Trophoblast cell (in vitro differentiated cells and primary cell): ENCODE data around the gene NUDT3.

Experiments
- DNase-seq, 2 donors: peaks; one replicate each; pipeline ENCODE4 v3.0.0-alpha.2; 2016
- H2AFZ ChIP-seq: 2 replicates; pipeline ENCODE4 v1.6.1; 2013; ENCODE audit warnings: low read length, moderate library complexity, mild to moderate bottlenecking; ENCODE audit not compliant: insufficient read depth, poor library complexity
- H2AK5ac ChIP-seq: 2 replicates; pipeline ENCODE4 v1.6.1; 2013; ENCODE audit warnings: mild to moderate bottlenecking, low read length
- H2BK120ac ChIP-seq: 2 replicates; pipeline ENCODE4 v1.6.1; 2013; ENCODE audit warnings: low read length, mild to moderate bottlenecking, moderate library complexity; ENCODE audit not compliant: insufficient read depth, poor library complexity
- H2BK12ac ChIP-seq: 2 replicates; pipeline ENCODE4 v1.6.1; 2013; ENCODE audit warnings: mild to moderate bottlenecking, low read length, moderate library complexity
- H2BK5ac ChIP-seq: 2 replicates; pipeline ENCODE4 v1.6.1; 2013; ENCODE audit warnings: low read length, low read depth, moderate library complexity, mild to moderate bottlenecking; ENCODE audit not compliant: poor library complexity
- H3K14ac ChIP-seq: 2 replicates; pipeline ENCODE4 v1.6.1; 2013; ENCODE audit warnings: mild to moderate bottlenecking, low read length
- H3K18ac ChIP-seq: 2 replicates; pipeline ENCODE4 v1.6.1; 2013; ENCODE audit warnings: mild to moderate bottlenecking, low read length
- H3K23ac ChIP-seq: 2 replicates; pipeline ENCODE4 v1.6.1; 2013; ENCODE audit warnings: low read length
- H3K27ac ChIP-seq: 2 replicates; pipeline ENCODE4 v1.5.1; 2013; ENCODE audit warnings: low read depth, mild to moderate bottlenecking, inconsistent platforms, low read length, moderate library complexity
- H3K27me3 ChIP-seq: 2 replicates; pipeline ENCODE4 v1.6.1; 2013; ENCODE audit warnings: inconsistent platforms, mild to moderate bottlenecking, low read length, moderate library complexity; ENCODE audit not compliant: insufficient read depth
- H3K36me3 ChIP-seq, 2 experiments: 1 replicate in 1 of 2; 2 replicates in 1 of 2; pipeline ENCODE4 v1.6.1; 2013; ENCODE audit warnings: low read length in 2 of 2, mild to moderate bottlenecking in 2 of 2, moderate library complexity in 1 of 2; ENCODE audit not compliant: insufficient read depth in 2 of 2, control insufficient read depth in 1 of 2
- H3K4ac ChIP-seq: 2 replicates; pipeline ENCODE4 v1.6.1; 2013; ENCODE audit warnings: low read depth, mild to moderate bottlenecking, low read length, moderate library complexity
- H3K4me1 ChIP-seq, 2 experiments: 1 replicate in 1 of 2; 2 replicates in 1 of 2; pipeline ENCODE4 v1.6.1; 2013; ENCODE audit warnings: low read length in 2 of 2, mild to moderate bottlenecking in 2 of 2, moderate library complexity in 1 of 2; ENCODE audit not compliant: insufficient read depth in 2 of 2, control insufficient read depth in 1 of 2
- H3K4me2 ChIP-seq: 2 replicates; pipeline ENCODE4 v1.6.1; 2013; ENCODE audit warnings: inconsistent platforms, mild to moderate bottlenecking, low read length, moderate library complexity
- H3K4me3 ChIP-seq: 2 replicates; pipeline ENCODE4 v1.5.1; 2013; ENCODE audit warnings: mild to moderate bottlenecking, low read depth, low read length, inconsistent platforms
- H3K79me1 ChIP-seq: one replicate; pipeline ENCODE4 v1.6.1; 2013; ENCODE audit warnings: low read length
- H3K79me2 ChIP-seq: 2 replicates; pipeline ENCODE4 v1.6.1; 2013; ENCODE audit warnings: low read length, mild to moderate bottlenecking; ENCODE audit not compliant: control insufficient read depth, insufficient read depth, poor library complexity
- H3K9ac ChIP-seq: 2 replicates; pipeline ENCODE4 v1.6.1; 2013; ENCODE audit warnings: mild to moderate bottlenecking, low read length
- H3K9me3 ChIP-seq: 2 replicates; pipeline ENCODE4 v1.6.1; 2013; ENCODE audit warnings: low read depth, mild to moderate bottlenecking, control low read depth, inconsistent platforms, low read length; ENCODE audit not compliant: insufficient read depth
- H4K12ac ChIP-seq: 2 replicates; pipeline ENCODE4 v1.6.1; 2013; ENCODE audit warnings: low read depth, mild to moderate bottlenecking, low read length, moderate library complexity
- H4K8ac ChIP-seq: 2 replicates; pipeline ENCODE4 v1.6.1; 2013; ENCODE audit warnings: low read depth, mild to moderate bottlenecking, low read length, moderate library complexity
- H4K91ac ChIP-seq: one replicate; pipeline ENCODE4 v1.6.1; 2013; ENCODE audit warnings: low read depth, mild to moderate bottlenecking, low read length, moderate library complexity
- WGBS: extraction: QIAGEN DNeasy Blood & Tissue Kit; methylation state at CpG from one replicate; pipeline ENCODE4 v1.1.7; 2013; ENCODE audit warnings: missing lambda C conversion rate; ENCODE audit not compliant: insufficient read length, insufficient coverage; ENCODE audit errors: extremely low coverage; 5-methylcytosine and 5-hydroxymethylcytosine counted together

The NUDT3 gene

DNA sequence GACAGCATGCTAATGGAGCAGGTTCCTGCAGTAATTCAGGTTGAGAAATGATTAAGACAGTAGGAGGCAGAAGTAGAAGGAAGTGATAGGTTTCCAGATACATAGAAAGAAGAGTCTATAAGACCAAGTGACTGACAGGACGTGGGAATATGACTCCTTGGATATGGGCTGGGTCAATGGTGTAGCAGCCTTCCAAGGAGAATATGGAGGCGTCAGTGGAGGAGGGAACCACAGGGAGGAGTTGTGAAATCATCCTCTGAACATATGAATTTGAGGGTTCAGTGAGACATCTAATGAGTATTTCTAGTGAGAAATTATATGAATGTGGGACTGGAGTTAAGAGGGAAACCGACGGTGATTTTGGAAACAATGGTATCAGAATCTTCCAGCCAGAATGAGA, 43.3 kb downstream of the NUDT3 start:
- Histone ChIP-seq H3K36me3 (no peaks in the 10 kb centered on the region), H2BK12ac (no peak overlapping the region), H4K12ac (no peak overlapping the region), H3K4me3 (no peak overlapping the region), H4K91ac (no peak overlapping the region), H2BK5ac (no peak overlapping the region), H2BK120ac (no peak overlapping the region), H3K9me3 (no peaks in the 10 kb centered on the region), H3K4ac (no peak overlapping the region), H3K14ac (no peak overlapping the region), H3K27ac (no peak overlapping the region), H3K4me1 (no peaks in the 10 kb centered on the region), H3K79me1 (no peaks in the 10 kb centered on the region), H4K8ac (no peak overlapping the region), H3K4me2 (no peak overlapping the region), H3K9ac (no peak overlapping the region), H3K27me3 (no peaks in the 10 kb centered on the region), H3K18ac (no peak overlapping the region), H2AK5ac (no peak overlapping the region), H3K23ac (no peak overlapping the region), H3K79me2 (no peaks in the 10 kb centered on the region), H2AFZ (no peak overlapping the region)
- WGBS = no CpG with 5 or more reads among the region's 4 CpGs
- no peak for DNase-seq

DNA sequence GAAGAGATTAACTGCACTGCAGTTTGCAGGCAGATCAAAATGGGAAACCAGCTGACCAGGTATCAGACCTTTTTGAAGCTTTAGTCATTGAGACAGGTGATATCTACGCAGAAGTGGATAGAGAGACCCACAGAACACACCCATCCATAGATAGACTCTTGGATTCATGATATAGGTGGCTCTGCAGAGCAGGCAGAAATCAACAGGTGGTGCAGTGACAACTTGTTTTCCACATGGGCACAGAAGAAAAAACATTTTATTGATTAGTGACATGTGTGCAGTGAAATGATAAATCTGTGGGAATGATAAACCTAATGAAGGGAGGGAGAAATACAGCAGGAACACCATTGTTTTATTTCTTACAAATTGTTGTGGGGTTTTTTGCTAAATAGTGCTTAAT, 45.2 kb downstream of the NUDT3 start:
- no CpG with 5 or more reads among the region's 1 CpG for WGBS
- Histone ChIP-seq H3K79me2 (no peaks in the 10 kb centered on the region), H4K12ac (no peak overlapping the region), H4K8ac (no peak overlapping the region), H3K27ac (no peak overlapping the region), H3K9ac (no peak overlapping the region), H2BK12ac (no peak overlapping the region), H3K27me3 (no peaks in the 10 kb centered on the region), H2BK120ac (no peak overlapping the region), H3K4me2 (no peak overlapping the region), H3K23ac (no peak overlapping the region), H2BK5ac (no peak overlapping the region), H3K79me1 (no peaks in the 10 kb centered on the region), H3K4me3 (no peak overlapping the region), H3K4me1 (no peaks in the 10 kb centered on the region), H3K36me3 (no peaks in the 10 kb centered on the region), H2AFZ (no peak overlapping the region), H4K91ac (no peak overlapping the region), H2AK5ac (no peak overlapping the region), H3K14ac (no peak overlapping the region), H3K4ac (no peak overlapping the region), H3K9me3 (no peaks in the 10 kb centered on the region), H3K18ac (no peak overlapping the region)
- DNase-seq = no peak

DNA sequence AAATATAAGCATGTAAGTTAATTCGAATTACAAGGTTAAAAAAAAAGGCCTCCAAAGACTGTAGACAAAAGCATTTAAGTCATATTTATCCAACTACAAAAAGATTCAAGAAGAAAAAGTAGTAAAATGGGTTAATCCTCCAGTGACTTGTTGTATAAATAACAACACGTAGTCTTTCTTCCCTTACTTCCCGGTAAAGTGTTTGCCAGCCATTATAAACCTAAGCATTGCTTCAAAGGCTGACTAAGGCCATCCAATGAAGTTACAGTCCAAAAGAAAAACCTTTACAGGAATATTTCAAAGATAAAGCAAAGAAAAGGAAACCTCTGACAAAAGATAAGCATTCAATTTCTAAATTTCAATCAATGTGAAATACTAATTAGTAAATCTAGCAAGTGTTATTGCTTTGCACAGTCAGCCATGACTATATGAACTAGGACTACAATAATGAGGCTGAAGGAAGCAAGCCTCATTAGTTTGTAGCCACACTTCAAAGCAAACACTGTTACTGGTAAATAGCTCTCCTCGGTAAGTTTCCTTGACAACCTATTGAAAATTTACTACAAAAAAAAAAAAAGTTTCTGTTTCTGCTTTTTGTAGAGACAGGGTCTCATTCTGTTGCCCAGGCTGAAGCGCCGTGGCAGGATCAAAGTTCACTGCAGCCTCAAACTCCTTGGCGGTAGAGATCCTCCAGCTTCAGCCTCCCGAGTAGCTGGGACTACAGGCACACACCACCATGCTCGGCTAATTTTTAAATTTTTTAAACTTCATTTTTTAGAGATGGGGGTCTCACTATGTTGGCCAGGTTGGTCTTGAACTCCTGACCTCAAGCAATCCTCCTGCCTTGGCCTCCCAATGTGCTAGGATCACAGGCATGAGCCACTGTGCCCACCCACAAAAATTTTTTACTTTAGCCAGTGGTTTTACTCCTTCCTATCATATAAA, 46.0 kb downstream of the NUDT3 start:
- Histone ChIP-seq H2AK5ac (no peak overlapping the region), H2BK5ac (no peak overlapping the region), H4K91ac (no peak overlapping the region), H3K79me2 (no peaks in the 10 kb centered on the region), H3K27ac (no peak overlapping the region), H3K9me3 (no peaks in the 10 kb centered on the region), H3K4me1 (no peaks in the 10 kb centered on the region), H3K27me3 (no peaks in the 10 kb centered on the region), H3K18ac (no peak overlapping the region), H2BK120ac (no peak overlapping the region), H2AFZ (no peak overlapping the region), H3K23ac (no peak overlapping the region), H3K79me1 (no peaks in the 10 kb centered on the region), H3K4ac (no peak overlapping the region), H3K14ac (no peak overlapping the region), H3K36me3 (no peaks in the 10 kb centered on the region), H4K8ac (no peak overlapping the region), H3K9ac (no peak overlapping the region), H3K4me2 (no peak overlapping the region), H2BK12ac (no peak overlapping the region), H4K12ac (no peak overlapping the region), H3K4me3 (no peak overlapping the region)
- DNase-seq = no peak
- no CpG with 5 or more reads among the region's 9 CpGs for WGBS

DNA sequence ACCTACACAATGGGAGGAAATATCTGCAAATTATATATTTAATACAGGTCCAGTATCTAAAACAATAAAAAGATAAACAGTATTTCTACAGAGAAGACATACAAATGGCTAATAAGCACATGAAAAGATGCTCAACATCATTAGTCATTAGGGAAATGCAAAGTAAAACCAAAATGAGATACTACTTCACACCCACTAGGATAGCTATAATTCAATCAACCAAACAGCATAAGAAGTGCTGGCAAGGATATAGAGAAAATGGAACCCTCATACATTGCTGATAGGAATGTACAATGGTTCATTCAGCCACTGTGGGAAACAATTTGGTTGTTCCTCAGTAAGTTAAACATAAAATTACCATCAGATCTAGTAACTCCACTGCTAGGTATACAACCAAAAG, 48.7 kb downstream of the NUDT3 start:
- H2BK5ac ChIP-seq = no peak overlapping the region
- H3K9me3 ChIP-seq = no peaks in the 10 kb centered on the region
- H3K36me3 ChIP-seq = no peaks in the 10 kb centered on the region
- H3K4ac ChIP-seq = no peak overlapping the region
- no peak overlapping the region for H3K14ac ChIP-seq
- no peak overlapping the region for H4K8ac ChIP-seq
- DNase-seq = no peak
- no peak overlapping the region for H2AK5ac ChIP-seq
- H2BK12ac ChIP-seq = no peak overlapping the region
- H3K79me2 ChIP-seq = no peaks in the 10 kb centered on the region
- no peaks in the 10 kb centered on the region for H3K27me3 ChIP-seq
- H2AFZ ChIP-seq = no peak overlapping the region
- no peak overlapping the region for H3K4me3 ChIP-seq
- no peak overlapping the region for H3K9ac ChIP-seq
- no peak overlapping the region for H3K23ac ChIP-seq
- no peak overlapping the region for H4K91ac ChIP-seq
- no peak overlapping the region for H3K18ac ChIP-seq
- H3K79me1 ChIP-seq = no peaks in the 10 kb centered on the region
- H3K4me1 ChIP-seq = no peaks in the 10 kb centered on the region
- H3K4me2 ChIP-seq = no peak overlapping the region
- H4K12ac ChIP-seq = no peak overlapping the region
- H2BK120ac ChIP-seq = no peak overlapping the region
- no peak overlapping the region for H3K27ac ChIP-seq
